ENCODE measurements around the gene ZNF319. TPM values are rescaled to one million over a fixed set of nuclear protein-coding genes. Genes with fewer than 3 reads are reported as not detected.
A peak's percentile ranks its signal among the peaks of the same experiment; 100 is the strongest.

ZNF319 gene
- total RNA-seq, 1 donor from 2014 or later, result 11.0 TPM

DNA sequence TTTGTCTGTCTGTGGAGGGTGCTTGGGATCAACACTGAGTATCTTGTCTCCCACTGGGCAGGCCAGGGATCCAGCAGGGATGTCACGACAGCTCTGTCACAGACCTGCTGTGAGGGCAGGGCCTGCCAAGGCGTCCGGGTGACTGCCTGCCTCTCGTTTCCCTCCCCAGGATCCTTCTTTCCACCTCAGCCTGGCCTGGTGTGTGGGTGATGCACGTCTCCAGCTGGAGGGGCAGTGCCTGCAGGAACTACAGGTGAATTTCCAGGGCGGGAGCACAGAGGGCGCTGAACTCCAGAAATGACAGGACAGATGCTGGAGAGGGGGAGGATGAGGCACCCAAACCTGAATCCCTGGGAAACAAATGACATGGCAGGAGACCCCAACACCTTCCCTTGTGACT is 18.3 kb upstream of the ZNF319 start:
- Histone ChIP-seq H3K4me3 (no peak overlapping the region), H3K36me3 (peaks cover 40% of the 10 kb centered on the region), H3K27me3 (ENCODE audit: low read depth) (no peaks in the 10 kb centered on the region), H3K27ac (no peak overlapping the region), H3K4me1 (peaks cover 27% of the 10 kb centered on the region), H3K9me3 (no peaks in the 10 kb centered on the region)
- ATAC-seq (no peak), DNase-seq (peak; percentile 26)
- intact Hi-C loops (cut with DNase I), result no loop called here
- no peak for TF ChIP-seq CTCF (IDR thresholded peaks at IDR 0.05)

- no peaks in the 10 kb centered on the region for H3K9me3 ChIP-seq
- H3K27ac ChIP-seq, result no peak overlapping the region
- DNase-seq (peak; percentile 29), ATAC-seq (no peak)
- intact Hi-C loops (cut with DNase I), result no loop called here
- TF ChIP-seq CTCF (IDR thresholded peaks at IDR 0.05), result no peak
- H3K4me1 ChIP-seq, result peaks cover 10% of the 10 kb centered on the region
- no peaks in the 10 kb centered on the region for H3K27me3 ChIP-seq (ENCODE audit: low read depth)
- H3K36me3 ChIP-seq, result peaks cover 50% of the 10 kb centered on the region
- H3K4me3 ChIP-seq, result no peak overlapping the region
Measured at GRCh38 chr16:58016840-58017446, 16.5 kb upstream of the ZNF319 start.

DNA sequence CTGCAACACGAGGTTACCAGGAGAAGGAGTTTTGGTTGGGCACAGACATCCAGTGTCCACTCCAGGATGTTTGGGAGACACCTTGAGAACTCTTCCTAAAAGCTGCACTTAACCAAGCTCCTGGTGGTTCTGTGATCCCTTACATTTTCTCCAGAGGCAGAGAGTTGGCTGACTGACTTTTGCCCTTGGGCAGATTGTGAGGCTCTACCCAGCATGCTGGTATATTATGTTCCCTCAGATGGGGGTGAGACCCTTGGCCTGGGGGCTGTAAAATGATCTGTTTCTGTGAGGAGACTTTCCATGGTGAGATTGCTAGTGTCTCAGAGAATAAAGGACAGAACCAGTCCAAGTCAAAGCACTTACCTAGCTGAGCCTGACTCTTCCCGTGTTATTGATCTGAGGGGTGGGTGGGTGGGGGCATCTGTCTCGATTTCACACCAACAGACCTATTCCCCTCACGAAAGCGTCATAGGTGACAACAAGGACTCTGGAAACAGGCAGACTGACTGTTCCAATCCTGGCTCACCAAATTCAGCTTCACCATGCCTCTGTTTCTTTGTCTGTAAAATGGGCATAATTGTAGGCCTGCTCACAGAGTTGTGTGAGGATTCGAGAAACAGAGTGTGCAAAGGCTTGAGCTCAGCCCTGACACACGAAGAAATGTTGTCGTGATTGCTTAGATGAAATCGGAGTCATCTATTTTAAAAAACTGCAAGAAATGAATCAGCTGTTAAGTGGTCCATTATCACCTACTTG is 12.9 kb upstream of the ZNF319 start:
- no peak overlapping the region for H3K4me3 ChIP-seq
- no peaks in the 10 kb centered on the region for H3K27me3 ChIP-seq (ENCODE audit: low read depth)
- H3K4me1 ChIP-seq, result no peaks in the 10 kb centered on the region
- H3K9me3 ChIP-seq, result no peaks in the 10 kb centered on the region
- intact Hi-C loops (cut with DNase I), result no loop called here
- ATAC-seq, result no peak
- H3K36me3 ChIP-seq, result peaks cover 56% of the 10 kb centered on the region
- no peak for TF ChIP-seq CTCF (IDR thresholded peaks at IDR 0.05)
- DNase-seq, result no peak
- H3K27ac ChIP-seq, result no peak overlapping the region

GRCh38 chr16:58012481-58012880 is 12.0 kb upstream of the ZNF319 start:
- H3K9me3 ChIP-seq, result no peaks in the 10 kb centered on the region
- H3K4me1 ChIP-seq, result no peaks in the 10 kb centered on the region
- H3K27ac ChIP-seq, result no peak overlapping the region
- ATAC-seq (no peak), DNase-seq (peak; percentile 18)
- TF ChIP-seq CTCF (IDR thresholded peaks at IDR 0.05), result no peak
- intact Hi-C loops (cut with DNase I), result no loop called here
- H3K4me3 ChIP-seq, result no peak overlapping the region
- H3K36me3 ChIP-seq, result peaks cover 53% of the 10 kb centered on the region
- H3K27me3 ChIP-seq (ENCODE audit: low read depth), result no peaks in the 10 kb centered on the region

- no peaks in the 10 kb centered on the region for H3K27me3 ChIP-seq (ENCODE audit: low read depth)
- DNase-seq (no peak), ATAC-seq (no peak)
- H3K27ac ChIP-seq, result no peak overlapping the region
- TF ChIP-seq CTCF (IDR thresholded peaks at IDR 0.05), result no peak
- H3K4me1 ChIP-seq, result no peaks in the 10 kb centered on the region
- intact Hi-C loops (cut with DNase I), result no loop called here
- peaks cover 47% of the 10 kb centered on the region for H3K36me3 ChIP-seq
- no peak overlapping the region for H3K4me3 ChIP-seq
- H3K9me3 ChIP-seq, result no peaks in the 10 kb centered on the region
Measured at GRCh38 chr16:58011652-58012051, 11.2 kb upstream of the ZNF319 start.
